G401 (cell line): ENCODE data around the gene LRRIQ4. TPM values are rescaled to one million over a fixed set of nuclear protein-coding genes. Genes with fewer than 3 reads are reported as not detected.

ENCODE experiments used
- DNase-seq: peaks from one replicate; pipeline ENCODE4 v3.0.0-alpha.2; 2015; ENCODE audit warnings: low spot score
- in situ Hi-C: cut with HindIII; loops from 2 replicates; pipeline ENCODE4 v1.10.0; 2016; ENCODE audit warnings: low sequenced_read_pairs, mixed read lengths
- total RNA-seq: library from RNA; depleted of rRNA; stranded (reverse); fragments of >200 nt; shearing (Covaris generic); gene quantifications from 2 replicates; pipeline ENCODE4 v1.2.3, GENCODE V29; 2014

Gene LRRIQ4
- total RNA-seq, 1 experiment from 2014 or later, result not detected

GRCh38 chr3:169846458-169847193, 34.0 kb downstream of the LRRIQ4 start:
- no peak for DNase-seq
- in situ Hi-C loops, result no loop called here

- no peak for DNase-seq
- in situ Hi-C loops, result no loop called here
Measured at GRCh38 chr3:169847896-169848295, 35.2 kb downstream of the LRRIQ4 start.

GRCh38 chr3:169848741-169849140, 36.1 kb downstream of the LRRIQ4 start:
- in situ Hi-C loops, result no loop called here
- no peak for DNase-seq

GRCh38 chr3:169850618-169851017, 37.9 kb downstream of the LRRIQ4 start:
- no peak for DNase-seq
- in situ Hi-C loops, result no loop called here

- in situ Hi-C loops, result no loop called here
- DNase-seq, result no peak
Measured at GRCh38 chr3:169855514-169855913, 42.8 kb downstream of the LRRIQ4 start.

GRCh38 chr3:169857811-169858210, 45.1 kb downstream of the LRRIQ4 start:
- no peak for DNase-seq
- in situ Hi-C loops, result no loop called here

GRCh38 chr3:169861871-169862270, 49.2 kb downstream of the LRRIQ4 start:
- in situ Hi-C loops, result no loop called here
- no peak for DNase-seq

GRCh38 chr3:169863458-169863899, 50.8 kb downstream of the LRRIQ4 start:
- DNase-seq, result peak; percentile 57
- in situ Hi-C loops, result no loop called here

- no peak for DNase-seq
- in situ Hi-C loops, result no loop called here
Measured at GRCh38 chr3:169864270-169864669, 51.6 kb downstream of the LRRIQ4 start.

GRCh38 chr3:169865176-169865767, 52.6 kb downstream of the LRRIQ4 start:
- no peak for DNase-seq
- in situ Hi-C loops, result no loop called here

GRCh38 chr3:169867584-169868210, 55.0 kb downstream of the LRRIQ4 start:
- no peak for DNase-seq
- in situ Hi-C loops, result no loop called here

GRCh38 chr3:169868369-169868768, 55.7 kb downstream of the LRRIQ4 start:
- in situ Hi-C loops, result no loop called here

GRCh38 chr3:169869484-169870220, 57.0 kb downstream of the LRRIQ4 start, which contains the start of gene LRRC31:
TSS of gene LRRC31 (minus strand) at chr3:169869935. CDS start at chr3:169869807, 128 bp downstream.
- in situ Hi-C loops, result no loop called here
- DNase-seq, result no peak

More at GRCh38 chr3:169868369-169868768, 55.7 kb downstream of the LRRIQ4 start:
- no peak for DNase-seq

GRCh38 chr3:169871129-169871886, 58.6 kb downstream of the LRRIQ4 start:
- no peak for DNase-seq
- in situ Hi-C loops, result no loop called here

GRCh38 chr3:169879013-169879557, 66.4 kb downstream of the LRRIQ4 start:
- no peak for DNase-seq
- in situ Hi-C loops, result no loop called here

GRCh38 chr3:169879845-169880575, 67.3 kb downstream of the LRRIQ4 start:
- no peak for DNase-seq
- in situ Hi-C loops, result no loop called here

GRCh38 chr3:169880576-169881250, 68.0 kb downstream of the LRRIQ4 start:
- in situ Hi-C loops, result no loop called here
- no peak for DNase-seq
